Measurements from ENCODE around the gene CNTFR. TPM values are rescaled to one million over a fixed set of nuclear protein-coding genes. Genes with fewer than 3 reads are reported as not detected.

The CNTFR gene
- total RNA-seq, 1 experiment from 2014 or later, result not detected

DNA sequence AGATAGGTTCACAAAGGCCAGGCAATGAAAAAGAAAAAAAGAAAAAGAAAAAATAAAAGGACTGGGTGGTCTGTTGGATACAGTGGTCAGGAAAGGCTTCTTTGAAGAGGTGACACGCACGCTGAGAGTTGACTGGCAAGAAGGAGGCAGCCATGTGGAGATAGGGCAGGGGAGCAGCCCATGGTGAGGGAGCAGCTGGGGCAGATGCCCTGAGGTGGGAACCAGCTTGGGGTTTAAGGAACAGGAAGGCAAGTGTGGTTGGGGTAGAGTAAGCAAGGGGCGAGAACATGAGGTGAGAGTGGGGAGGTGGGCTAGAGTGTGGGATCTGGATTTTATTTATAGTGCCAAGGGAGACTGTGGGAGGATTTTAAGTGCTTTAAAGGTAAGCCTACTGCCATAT lies 73.6 kb downstream of the CNTFR start:
- CTCF ChIA-PET, result interaction anchor here (1.7 kb wide), 1 partner anchor 112 kb away, joined by 6 read pairs; no protein-coding TSS in a partner anchor
- Mint-ChIP-seq H3K4me3 (ENCODE audit: unreplicated experiment) (no peak overlapping the region), H3K27me3 (ENCODE audit: insufficient read depth, unreplicated experiment) (peaks cover 29% of the 10 kb centered on the region), H3K4me1 (ENCODE audit: insufficient read depth, unreplicated experiment) (no peaks in the 10 kb centered on the region), H3K36me3 (ENCODE audit: insufficient read depth, unreplicated experiment) (peaks cover 6% of the 10 kb centered on the region), H3K9me3 (ENCODE audit: unreplicated experiment) (no peaks in the 10 kb centered on the region), H3K27ac (ENCODE audit: low read depth, unreplicated experiment) (no peak overlapping the region)
- BruUV-seq (replicated peaks), result no TSS peak
- TF ChIP-seq, protein P1, sequence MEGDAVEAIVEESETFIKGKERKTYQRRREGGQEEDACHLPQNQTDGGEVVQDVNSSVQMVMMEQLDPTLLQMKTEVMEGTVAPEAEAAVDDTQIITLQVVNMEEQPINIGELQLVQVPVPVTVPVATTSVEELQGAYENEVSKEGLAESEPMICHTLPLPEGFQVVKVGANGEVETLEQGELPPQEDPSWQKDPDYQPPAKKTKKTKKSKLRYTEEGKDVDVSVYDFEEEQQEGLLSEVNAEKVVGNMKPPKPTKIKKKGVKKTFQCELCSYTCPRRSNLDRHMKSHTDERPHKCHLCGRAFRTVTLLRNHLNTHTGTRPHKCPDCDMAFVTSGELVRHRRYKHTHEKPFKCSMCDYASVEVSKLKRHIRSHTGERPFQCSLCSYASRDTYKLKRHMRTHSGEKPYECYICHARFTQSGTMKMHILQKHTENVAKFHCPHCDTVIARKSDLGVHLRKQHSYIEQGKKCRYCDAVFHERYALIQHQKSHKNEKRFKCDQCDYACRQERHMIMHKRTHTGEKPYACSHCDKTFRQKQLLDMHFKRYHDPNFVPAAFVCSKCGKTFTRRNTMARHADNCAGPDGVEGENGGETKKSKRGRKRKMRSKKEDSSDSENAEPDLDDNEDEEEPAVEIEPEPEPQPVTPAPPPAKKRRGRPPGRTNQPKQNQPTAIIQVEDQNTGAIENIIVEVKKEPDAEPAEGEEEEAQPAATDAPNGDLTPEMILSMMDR (IDR thresholded peaks at IDR 0.05; ENCODE audit: unreplicated experiment), result no peak
- DNase-seq (ENCODE audit: unreplicated experiment), result no peak
- POLR2A ChIA-PET, result no interaction called here
- intact Hi-C loops (cut with micrococcal nuclease), result no loop called here

DNA sequence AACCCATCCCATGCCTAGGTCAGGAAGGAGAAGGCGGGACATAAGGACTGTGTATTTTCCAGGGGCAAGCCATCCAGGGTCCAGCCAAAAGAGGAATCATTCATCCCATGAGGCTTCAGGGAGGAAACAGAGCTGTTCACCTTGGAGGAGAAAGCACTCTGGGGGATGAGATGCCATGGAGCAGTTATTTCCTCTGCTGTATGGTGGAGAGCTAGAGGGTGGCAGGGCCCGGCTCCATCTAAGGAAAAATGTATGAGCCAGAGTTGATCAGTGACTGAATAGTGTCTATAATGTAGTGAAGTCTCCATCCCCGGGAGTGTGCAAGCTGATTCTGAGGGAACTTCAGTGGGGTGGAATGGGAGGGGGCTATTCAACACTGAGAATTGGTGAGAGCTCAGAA lies 74.7 kb downstream of the CNTFR start:
- ChIA-PET POLR2A (no interaction called here), CTCF (interaction anchor here (0.7 to 1.7 kb wide), 2 partner anchors 33 to 111 kb away, joined by 3 to 6 read pairs; no protein-coding TSS in a partner anchor)
- H3K4me1 Mint-ChIP-seq (ENCODE audit: insufficient read depth, unreplicated experiment), result no peaks in the 10 kb centered on the region
- peaks cover 28% of the 10 kb centered on the region for H3K27me3 Mint-ChIP-seq (ENCODE audit: insufficient read depth, unreplicated experiment)
- peaks cover 6% of the 10 kb centered on the region for H3K36me3 Mint-ChIP-seq (ENCODE audit: insufficient read depth, unreplicated experiment)
- intact Hi-C loops (cut with micrococcal nuclease), result no loop called here
- TF ChIP-seq, protein P1 (IDR thresholded peaks at IDR 0.05; ENCODE audit: unreplicated experiment), result no peak
- H3K9me3 Mint-ChIP-seq (ENCODE audit: unreplicated experiment), result no peaks in the 10 kb centered on the region
- DNase-seq (ENCODE audit: unreplicated experiment), result no peak
- no TSS peak for BruUV-seq (replicated peaks)
- H3K27ac Mint-ChIP-seq (ENCODE audit: low read depth, unreplicated experiment), result no peak overlapping the region
- no peak overlapping the region for H3K4me3 Mint-ChIP-seq (ENCODE audit: unreplicated experiment)

DNA sequence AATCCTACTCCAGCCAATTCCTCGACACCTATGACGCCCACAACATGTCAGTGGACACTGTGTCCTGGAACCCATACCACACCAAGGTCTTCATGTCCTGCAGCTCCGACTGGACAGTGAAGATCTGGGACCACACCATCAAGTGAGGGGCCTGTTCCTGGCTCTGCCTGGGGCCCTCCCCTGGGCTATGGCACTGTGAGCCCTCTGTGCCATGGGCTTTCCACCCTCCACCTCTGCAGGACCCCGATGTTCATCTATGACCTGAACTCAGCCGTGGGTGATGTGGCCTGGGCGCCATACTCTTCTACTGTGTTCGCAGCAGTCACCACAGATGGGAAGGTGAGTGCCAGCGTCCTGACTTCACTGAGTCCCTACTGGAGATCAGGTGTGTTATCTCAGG lies 75.1 kb downstream of the CNTFR start:
- H3K27ac Mint-ChIP-seq (ENCODE audit: low read depth, unreplicated experiment), result no peak overlapping the region
- ChIA-PET POLR2A (no interaction called here), CTCF (interaction anchor here (0.6 to 1.7 kb wide), 7 partner anchors 9 to 135 kb away, joined by 3 to 6 read pairs (median 4); partner anchors contain the start of gene ENHO)
- TF ChIP-seq, protein P1 (IDR thresholded peaks at IDR 0.05; ENCODE audit: unreplicated experiment), result no peak
- no peaks in the 10 kb centered on the region for H3K9me3 Mint-ChIP-seq (ENCODE audit: unreplicated experiment)
- no peaks in the 10 kb centered on the region for H3K4me1 Mint-ChIP-seq (ENCODE audit: insufficient read depth, unreplicated experiment)
- peaks cover 23% of the 10 kb centered on the region for H3K27me3 Mint-ChIP-seq (ENCODE audit: insufficient read depth, unreplicated experiment)
- BruUV-seq (replicated peaks), result no TSS peak
- intact Hi-C loops (cut with micrococcal nuclease), result no loop called here
- DNase-seq (ENCODE audit: unreplicated experiment), result no peak
- H3K36me3 Mint-ChIP-seq (ENCODE audit: insufficient read depth, unreplicated experiment), result peaks cover 9% of the 10 kb centered on the region
- H3K4me3 Mint-ChIP-seq (ENCODE audit: unreplicated experiment), result no peak overlapping the region

DNA sequence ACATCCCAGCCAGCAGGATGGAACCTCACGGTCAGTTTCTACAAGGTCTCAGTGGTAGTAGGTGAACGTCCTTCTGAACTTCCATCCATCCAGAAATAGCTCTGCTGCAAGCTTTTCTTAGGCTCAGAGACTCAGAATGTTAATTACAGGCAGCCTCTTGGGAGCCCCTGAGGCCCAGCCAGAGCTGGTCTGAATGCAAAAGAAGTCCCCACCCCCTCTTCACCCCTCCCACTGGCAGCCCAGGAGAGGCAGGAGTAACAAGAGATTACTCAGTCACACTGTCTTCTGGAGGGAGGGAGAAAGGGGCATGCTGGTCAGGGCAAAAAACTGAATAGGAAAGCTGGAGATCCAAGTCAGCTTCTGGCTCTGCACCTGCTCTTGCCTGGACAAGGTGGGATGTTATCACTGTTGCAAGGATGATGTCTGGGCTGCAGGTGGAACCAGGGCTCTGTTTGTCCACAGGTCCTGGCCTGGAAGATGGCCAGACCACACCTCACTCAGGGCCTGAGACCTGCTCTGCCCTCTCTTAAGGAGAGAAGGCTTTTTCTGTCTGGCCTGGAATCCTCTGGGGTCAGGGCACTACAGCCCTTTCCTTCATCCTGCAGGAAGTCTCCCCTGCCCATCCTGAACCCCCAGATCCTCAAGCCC lies 75.8 kb downstream of the CNTFR start:
- no peaks in the 10 kb centered on the region for H3K4me1 Mint-ChIP-seq (ENCODE audit: insufficient read depth, unreplicated experiment)
- BruUV-seq (replicated peaks), result no TSS peak
- TF ChIP-seq, protein P1 (IDR thresholded peaks at IDR 0.05; ENCODE audit: unreplicated experiment), result no peak
- intact Hi-C loops (cut with micrococcal nuclease), result no loop called here
- H3K4me3 Mint-ChIP-seq (ENCODE audit: unreplicated experiment), result no peak overlapping the region
- no peak overlapping the region for H3K27ac Mint-ChIP-seq (ENCODE audit: low read depth, unreplicated experiment)
- H3K36me3 Mint-ChIP-seq (ENCODE audit: insufficient read depth, unreplicated experiment), result peaks cover 10% of the 10 kb centered on the region
- ChIA-PET POLR2A (interaction anchor here (0.6 kb wide), 1 partner anchor 55 kb away, joined by 3 read pairs; the partner anchor contains the start of genes DNAI1 and FAM219A), CTCF (interaction anchor here (0.6 to 1.4 kb wide), 7 partner anchors 10 to 134 kb away, joined by 3 to 5 read pairs (median 4); partner anchors contain the start of gene ENHO)
- peaks cover 16% of the 10 kb centered on the region for H3K27me3 Mint-ChIP-seq (ENCODE audit: insufficient read depth, unreplicated experiment)
- H3K9me3 Mint-ChIP-seq (ENCODE audit: unreplicated experiment), result no peaks in the 10 kb centered on the region
- DNase-seq (ENCODE audit: unreplicated experiment), result no peak
